Measurements from ENCODE around the gene COL25A1.
"Not testable (repeated sequence)": the region's sequence is repeated elsewhere in the genome, so short reads cannot be mapped to it uniquely, and the experiment has no call there.

The COL25A1 gene

GRCh38 chr4:109076709-109077108 lies 225.7 kb downstream of the COL25A1 start:
- not testable (repeated sequence) for H3K27ac ChIP-seq (ENCODE audit: low read length); H3K4me3 ChIP-seq (ENCODE audit: low read length); H3K9ac ChIP-seq (ENCODE audit: low read length); H3K27me3 ChIP-seq (ENCODE audit: control insufficient read depth, insufficient read depth, low read length); H3K4me1 ChIP-seq (ENCODE audit: control insufficient read depth, low read depth, low read length); H3K36me3 ChIP-seq (ENCODE audit: control insufficient read depth, low read depth, low read length)
- peaks cover 15% of the 10 kb centered on the region for H3K9me3 ChIP-seq (ENCODE audit: control insufficient read depth, low read depth, low read length)

GRCh38 chr4:109075621-109076020 lies 226.8 kb downstream of the COL25A1 start:
- H3K27me3 ChIP-seq (ENCODE audit: control insufficient read depth, insufficient read depth, low read length) = no peaks in the 10 kb centered on the region
- H3K9me3 ChIP-seq (ENCODE audit: control insufficient read depth, low read depth, low read length) = peaks cover 15% of the 10 kb centered on the region
- H3K9ac ChIP-seq (ENCODE audit: low read length) = no peak overlapping the region
- no peaks in the 10 kb centered on the region for H3K36me3 ChIP-seq (ENCODE audit: control insufficient read depth, low read depth, low read length)
- no peak overlapping the region for H3K4me3 ChIP-seq (ENCODE audit: low read length)
- H3K4me1 ChIP-seq (ENCODE audit: control insufficient read depth, low read depth, low read length) = no peaks in the 10 kb centered on the region
- no peak overlapping the region for H3K27ac ChIP-seq (ENCODE audit: low read length)

- peaks cover 15% of the 10 kb centered on the region for H3K9me3 ChIP-seq (ENCODE audit: control insufficient read depth, low read depth, low read length)
- no peaks in the 10 kb centered on the region for H3K27me3 ChIP-seq (ENCODE audit: control insufficient read depth, insufficient read depth, low read length)
- no peak overlapping the region for H3K27ac ChIP-seq (ENCODE audit: low read length)
- no peak overlapping the region for H3K4me3 ChIP-seq (ENCODE audit: low read length)
- H3K4me1 ChIP-seq (ENCODE audit: control insufficient read depth, low read depth, low read length) = no peaks in the 10 kb centered on the region
- no peak overlapping the region for H3K9ac ChIP-seq (ENCODE audit: low read length)
- no peaks in the 10 kb centered on the region for H3K36me3 ChIP-seq (ENCODE audit: control insufficient read depth, low read depth, low read length)
These were observed 229.9 kb downstream of the COL25A1 start for GRCh38 chr4:109072595-109072994.

GRCh38 chr4:109070677-109071076 lies 231.8 kb downstream of the COL25A1 start:
- H3K4me1 ChIP-seq (ENCODE audit: control insufficient read depth, low read depth, low read length); H3K36me3 ChIP-seq (ENCODE audit: control insufficient read depth, low read depth, low read length); H3K27ac ChIP-seq (ENCODE audit: low read length); H3K27me3 ChIP-seq (ENCODE audit: control insufficient read depth, insufficient read depth, low read length); H3K9ac ChIP-seq (ENCODE audit: low read length); H3K4me3 ChIP-seq (ENCODE audit: low read length): not testable (repeated sequence)
- peaks cover 10% of the 10 kb centered on the region for H3K9me3 ChIP-seq (ENCODE audit: control insufficient read depth, low read depth, low read length)

GRCh38 chr4:109067508-109068235 lies 234.8 kb downstream of the COL25A1 start:
- Histone ChIP-seq H3K36me3 (ENCODE audit: control insufficient read depth, low read depth, low read length) (no peaks in the 10 kb centered on the region), H3K9me3 (ENCODE audit: control insufficient read depth, low read depth, low read length) (no peaks in the 10 kb centered on the region), H3K4me3 (ENCODE audit: low read length) (no peak overlapping the region), H3K4me1 (ENCODE audit: control insufficient read depth, low read depth, low read length) (no peaks in the 10 kb centered on the region), H3K27me3 (ENCODE audit: control insufficient read depth, insufficient read depth, low read length) (no peaks in the 10 kb centered on the region), H3K27ac (ENCODE audit: low read length) (no peak overlapping the region), H3K9ac (ENCODE audit: low read length) (no peak overlapping the region)

- no peaks in the 10 kb centered on the region for H3K9me3 ChIP-seq (ENCODE audit: control insufficient read depth, low read depth, low read length)
- H3K36me3 ChIP-seq (ENCODE audit: control insufficient read depth, low read depth, low read length) = no peaks in the 10 kb centered on the region
- no peaks in the 10 kb centered on the region for H3K27me3 ChIP-seq (ENCODE audit: control insufficient read depth, insufficient read depth, low read length)
- H3K4me3 ChIP-seq (ENCODE audit: low read length) = no peak overlapping the region
- no peak overlapping the region for H3K27ac ChIP-seq (ENCODE audit: low read length)
- no peaks in the 10 kb centered on the region for H3K4me1 ChIP-seq (ENCODE audit: control insufficient read depth, low read depth, low read length)
- H3K9ac ChIP-seq (ENCODE audit: low read length) = no peak overlapping the region
These were observed 237.5 kb downstream of the COL25A1 start for GRCh38 chr4:109065006-109065405.

GRCh38 chr4:109053257-109053656 lies 249.2 kb downstream of the COL25A1 start:
- H3K27ac ChIP-seq (ENCODE audit: low read length) = no peak overlapping the region

GRCh38 chr4:109052821-109053220 lies 249.6 kb downstream of the COL25A1 start:
- Histone ChIP-seq H3K27me3 (ENCODE audit: control insufficient read depth, insufficient read depth, low read length) (no peaks in the 10 kb centered on the region), H3K4me1 (ENCODE audit: control insufficient read depth, low read depth, low read length) (no peaks in the 10 kb centered on the region), H3K9ac (ENCODE audit: low read length) (no peak overlapping the region), H3K27ac (ENCODE audit: low read length) (no peak overlapping the region), H3K9me3 (ENCODE audit: control insufficient read depth, low read depth, low read length) (no peaks in the 10 kb centered on the region), H3K4me3 (ENCODE audit: low read length) (no peak overlapping the region), H3K36me3 (ENCODE audit: control insufficient read depth, low read depth, low read length) (no peaks in the 10 kb centered on the region)

More at GRCh38 chr4:109053257-109053656, 249.2 kb downstream of the COL25A1 start:
- Histone ChIP-seq H3K9ac (ENCODE audit: low read length) (no peak overlapping the region), H3K9me3 (ENCODE audit: control insufficient read depth, low read depth, low read length) (no peaks in the 10 kb centered on the region), H3K36me3 (ENCODE audit: control insufficient read depth, low read depth, low read length) (no peaks in the 10 kb centered on the region), H3K27me3 (ENCODE audit: control insufficient read depth, insufficient read depth, low read length) (no peaks in the 10 kb centered on the region), H3K4me3 (ENCODE audit: low read length) (no peak overlapping the region), H3K4me1 (ENCODE audit: control insufficient read depth, low read depth, low read length) (no peaks in the 10 kb centered on the region)

- Histone ChIP-seq H3K4me1 (ENCODE audit: control insufficient read depth, low read depth, low read length) (no peaks in the 10 kb centered on the region), H3K9ac (ENCODE audit: low read length) (no peak overlapping the region), H3K4me3 (ENCODE audit: low read length) (no peak overlapping the region), H3K36me3 (ENCODE audit: control insufficient read depth, low read depth, low read length) (no peaks in the 10 kb centered on the region), H3K9me3 (ENCODE audit: control insufficient read depth, low read depth, low read length) (no peaks in the 10 kb centered on the region), H3K27me3 (ENCODE audit: control insufficient read depth, insufficient read depth, low read length) (no peaks in the 10 kb centered on the region), H3K27ac (ENCODE audit: low read length) (no peak overlapping the region)
These were observed 251.4 kb downstream of the COL25A1 start for GRCh38 chr4:109051054-109051453.

- H3K27me3 ChIP-seq (ENCODE audit: control insufficient read depth, insufficient read depth, low read length) = no peaks in the 10 kb centered on the region
- H3K9me3 ChIP-seq (ENCODE audit: control insufficient read depth, low read depth, low read length) = no peaks in the 10 kb centered on the region
- no peaks in the 10 kb centered on the region for H3K4me1 ChIP-seq (ENCODE audit: control insufficient read depth, low read depth, low read length)
- no peak overlapping the region for H3K27ac ChIP-seq (ENCODE audit: low read length)
- H3K4me3 ChIP-seq (ENCODE audit: low read length) = no peak overlapping the region
- H3K36me3 ChIP-seq (ENCODE audit: control insufficient read depth, low read depth, low read length) = no peaks in the 10 kb centered on the region
- H3K9ac ChIP-seq (ENCODE audit: low read length) = no peak overlapping the region
These were observed 252.5 kb downstream of the COL25A1 start for GRCh38 chr4:109049926-109050325.

GRCh38 chr4:109046471-109047201 lies 255.8 kb downstream of the COL25A1 start:
- Histone ChIP-seq H3K27ac (ENCODE audit: low read length) (no peak overlapping the region), H3K36me3 (ENCODE audit: control insufficient read depth, low read depth, low read length) (no peaks in the 10 kb centered on the region), H3K4me1 (ENCODE audit: control insufficient read depth, low read depth, low read length) (no peaks in the 10 kb centered on the region), H3K4me3 (ENCODE audit: low read length) (no peak overlapping the region), H3K27me3 (ENCODE audit: control insufficient read depth, insufficient read depth, low read length) (no peaks in the 10 kb centered on the region), H3K9ac (ENCODE audit: low read length) (no peak overlapping the region), H3K9me3 (ENCODE audit: control insufficient read depth, low read depth, low read length) (no peaks in the 10 kb centered on the region)

- Histone ChIP-seq H3K27ac (ENCODE audit: low read length) (no peak overlapping the region), H3K4me3 (ENCODE audit: low read length) (no peak overlapping the region), H3K36me3 (ENCODE audit: control insufficient read depth, low read depth, low read length) (no peaks in the 10 kb centered on the region), H3K9me3 (ENCODE audit: control insufficient read depth, low read depth, low read length) (no peaks in the 10 kb centered on the region), H3K4me1 (ENCODE audit: control insufficient read depth, low read depth, low read length) (no peaks in the 10 kb centered on the region), H3K9ac (ENCODE audit: low read length) (no peak overlapping the region), H3K27me3 (ENCODE audit: control insufficient read depth, insufficient read depth, low read length) (no peaks in the 10 kb centered on the region)
These were observed 258.0 kb downstream of the COL25A1 start for GRCh38 chr4:109044431-109044830.
